H9 (cell line): ENCODE measurements around the gene DIS3L2. TPM values are rescaled to one million over a fixed set of nuclear protein-coding genes. Genes with fewer than 3 reads are reported as not detected.

Experiments used
- DNase-seq: peaks from one replicate; pipeline ENCODE4 v3.0.0-alpha.2; 2017
- H2AFZ ChIP-seq: one replicate; pipeline ENCODE4 v1.6.1; 2013; ENCODE audit warnings: mild to moderate bottlenecking, low read length, control low read depth, moderate library complexity
- H2AK5ac ChIP-seq: 2 replicates; pipeline ENCODE4 v1.6.1; 2013; ENCODE audit warnings: low read length, control low read depth, mixed read lengths; ENCODE audit not compliant: insufficient read length
- H2BK120ac ChIP-seq: one replicate; pipeline ENCODE4 v1.6.1; 2013; ENCODE audit warnings: low read depth, mild to moderate bottlenecking, low read length, control low read depth, inconsistent platforms; ENCODE audit not compliant: poor library complexity, severe bottlenecking
- H2BK12ac ChIP-seq: 2 replicates; pipeline ENCODE4 v1.6.1; 2013; ENCODE audit warnings: low read length, control low read depth, mixed read lengths, low read depth; ENCODE audit not compliant: insufficient read length
- H2BK15ac ChIP-seq: 2 replicates; pipeline ENCODE4 v1.6.1; 2013; ENCODE audit warnings: low read depth, low read length, control low read depth
- H2BK20ac ChIP-seq: one replicate; pipeline ENCODE4 v1.6.1; 2013; ENCODE audit warnings: low read depth, mild to moderate bottlenecking, low read length, control low read depth, inconsistent platforms; ENCODE audit not compliant: poor library complexity, severe bottlenecking
- H2BK5ac ChIP-seq: 2 replicates; pipeline ENCODE4 v1.6.1; 2013; ENCODE audit warnings: low read length, control low read depth, mixed read lengths; ENCODE audit not compliant: insufficient read length
- H3K14ac ChIP-seq: 2 replicates; pipeline ENCODE4 v1.6.1; 2013; ENCODE audit warnings: low read length, control low read depth; ENCODE audit not compliant: insufficient read depth
- H3K18ac ChIP-seq: 2 replicates; pipeline ENCODE4 v1.6.1; 2013; ENCODE audit warnings: low read depth, mild to moderate bottlenecking, mixed read lengths, low read length, control low read depth; ENCODE audit not compliant: insufficient read length
- H3K23ac ChIP-seq: 2 replicates; pipeline ENCODE4 v1.6.1; 2013; ENCODE audit warnings: low read length, control low read depth, mixed read lengths, low read depth; ENCODE audit not compliant: insufficient read length
- H3K23me2 ChIP-seq: 2 replicates; pipeline ENCODE4 v1.6.1; 2013; ENCODE audit warnings: low read depth, mild to moderate bottlenecking, mixed read lengths, low read length, control low read depth; ENCODE audit not compliant: insufficient read length, poor library complexity, severe bottlenecking
- H3K27ac ChIP-seq: 2 replicates; pipeline ENCODE4 v1.5.1; 2013; ENCODE audit warnings: low read length, control low read depth, mixed read lengths, low read depth; ENCODE audit not compliant: insufficient read length
- H3K27me3 ChIP-seq: 2 replicates; pipeline ENCODE4 v1.6.1; 2013; ENCODE audit warnings: low read length, control low read depth, inconsistent platforms; ENCODE audit not compliant: insufficient read depth
- H3K4ac ChIP-seq: 2 replicates; pipeline ENCODE4 v1.6.1; 2013; ENCODE audit warnings: low read depth, mild to moderate bottlenecking, control low read depth, inconsistent platforms, low read length, moderate library complexity
- H3K4me1 ChIP-seq: 2 replicates; pipeline ENCODE4 v1.6.1; 2013; ENCODE audit warnings: low read length, control low read depth, inconsistent platforms; ENCODE audit not compliant: insufficient read depth
- H3K4me2 ChIP-seq: 2 replicates; pipeline ENCODE4 v1.6.1; 2013; ENCODE audit warnings: low read length, control low read depth, mixed read lengths; ENCODE audit not compliant: insufficient read length, insufficient read depth
- H3K56ac ChIP-seq: 2 replicates; pipeline ENCODE4 v1.6.1; 2013; ENCODE audit warnings: low read depth, mild to moderate bottlenecking, mixed read lengths, low read length, control low read depth; ENCODE audit not compliant: insufficient read length
- H3K79me1 ChIP-seq: 2 replicates; pipeline ENCODE4 v1.6.1; 2013; ENCODE audit warnings: low read depth, mild to moderate bottlenecking, moderate library complexity, low read length, control low read depth, inconsistent platforms; ENCODE audit not compliant: insufficient read depth, poor library complexity, severe bottlenecking
- H3K79me2 ChIP-seq: 2 replicates; pipeline ENCODE4 v1.6.1; 2013; ENCODE audit warnings: low read length, control low read depth, inconsistent platforms; ENCODE audit not compliant: insufficient read depth
- H3K9ac ChIP-seq: 2 replicates; pipeline ENCODE4 v1.6.1; 2013; ENCODE audit warnings: low read length, control low read depth, mixed read lengths; ENCODE audit not compliant: insufficient read length; ENCODE audit errors: extremely low read depth
- H3K9me3 ChIP-seq: one replicate; pipeline ENCODE4 v1.6.1; 2013; ENCODE audit warnings: low read depth, low read length, inconsistent platforms; ENCODE audit not compliant: control insufficient read depth
- H3T11ph ChIP-seq: one replicate; pipeline ENCODE4 v1.6.1; 2013; ENCODE audit warnings: mild to moderate bottlenecking, low read length, control low read depth, inconsistent platforms
- H4K20me1 ChIP-seq: one replicate; pipeline ENCODE4 v1.6.1; 2013; ENCODE audit not compliant: control insufficient read depth, insufficient read length, insufficient read depth
- H4K5ac ChIP-seq: 2 replicates; pipeline ENCODE4 v1.6.1; 2013; ENCODE audit warnings: low read depth, mild to moderate bottlenecking, mixed read lengths, low read length, control low read depth; ENCODE audit not compliant: insufficient read length
- H4K8ac ChIP-seq: replicated peaks from 2 replicates; pipeline ENCODE4 v1.6.1; 2013; ENCODE audit warnings: low read length, control low read depth, mixed read lengths, low read depth; ENCODE audit not compliant: insufficient read length
- H4K91ac ChIP-seq: 2 replicates; pipeline ENCODE4 v1.6.1; 2013; ENCODE audit warnings: low read depth, mild to moderate bottlenecking, moderate library complexity, mixed read lengths, low read length, control low read depth; ENCODE audit not compliant: insufficient read length
- H3K27ac Mint-ChIP-seq, 3 experiments: 2 replicates in 2 of 3; 3 replicates in 1 of 3; pipeline ENCODE4 v1.8.0; 2020 to 2021; ENCODE audit warnings: mixed read lengths in 3 of 3, mild to moderate bottlenecking in 1 of 3, moderate library complexity in 1 of 3
- H3K27me3 Mint-ChIP-seq: 2 replicates; pipeline ENCODE4 v1.8.0; 2021; ENCODE audit warnings: low read depth, mild to moderate bottlenecking, moderate library complexity, mixed read lengths
- H3K36me3 Mint-ChIP-seq, 3 experiments: 2 replicates in 2 of 3; 3 replicates in 1 of 3; pipeline ENCODE4 v1.8.0; 2020 to 2021; ENCODE audit warnings: low read depth in 3 of 3, mixed read lengths in 3 of 3; ENCODE audit not compliant: insufficient read depth in 1 of 3
- H3K4me1 Mint-ChIP-seq, 2 experiments: 2 replicates each; pipeline ENCODE4 v1.8.0; 2020; ENCODE audit warnings: mixed read lengths in 2 of 2
- H3K4me3 Mint-ChIP-seq, 2 experiments: 2 replicates in 1 of 2; 3 replicates in 1 of 2; pipeline ENCODE4 v1.8.0; 2020 to 2021; ENCODE audit warnings: mild to moderate bottlenecking in 2 of 2, mixed read lengths in 2 of 2, moderate library complexity in 1 of 2
- H3K9me3 Mint-ChIP-seq, 2 experiments: 2 replicates in 1 of 2; 3 replicates in 1 of 2; pipeline ENCODE4 v1.8.0; 2020; ENCODE audit warnings: mild to moderate bottlenecking in 2 of 2, mixed read lengths in 2 of 2, moderate library complexity in 1 of 2
- CTCF ChIP-seq: fragments of 200-600 bp; sonication (generic); conservative IDR thresholded peaks from 3 replicates; pipeline ENCODE4 v1.8.0; 2021; ENCODE audit warnings: antibody characterized with exemption, mild to moderate bottlenecking
- WGBS: extraction: QIAGEN DNeasy Blood & Tissue Kit; methylation state at CpG from one replicate; pipeline ENCODE4 v1.1.7; 2013; ENCODE audit warnings: missing lambda C conversion rate, low lambda C conversion rate, mixed read lengths; ENCODE audit not compliant: insufficient read length; ENCODE audit errors: extremely low coverage; 5-methylcytosine and 5-hydroxymethylcytosine counted together
- total RNA-seq: library from RNA; stranded (reverse); gene quantifications from 2 replicates; pipeline ENCODE4 v1.2.1, GENCODE V29; 2021

Gene DIS3L2
- total RNA-seq, 1 experiment from 2014 or later = 28.1 TPM

DNA sequence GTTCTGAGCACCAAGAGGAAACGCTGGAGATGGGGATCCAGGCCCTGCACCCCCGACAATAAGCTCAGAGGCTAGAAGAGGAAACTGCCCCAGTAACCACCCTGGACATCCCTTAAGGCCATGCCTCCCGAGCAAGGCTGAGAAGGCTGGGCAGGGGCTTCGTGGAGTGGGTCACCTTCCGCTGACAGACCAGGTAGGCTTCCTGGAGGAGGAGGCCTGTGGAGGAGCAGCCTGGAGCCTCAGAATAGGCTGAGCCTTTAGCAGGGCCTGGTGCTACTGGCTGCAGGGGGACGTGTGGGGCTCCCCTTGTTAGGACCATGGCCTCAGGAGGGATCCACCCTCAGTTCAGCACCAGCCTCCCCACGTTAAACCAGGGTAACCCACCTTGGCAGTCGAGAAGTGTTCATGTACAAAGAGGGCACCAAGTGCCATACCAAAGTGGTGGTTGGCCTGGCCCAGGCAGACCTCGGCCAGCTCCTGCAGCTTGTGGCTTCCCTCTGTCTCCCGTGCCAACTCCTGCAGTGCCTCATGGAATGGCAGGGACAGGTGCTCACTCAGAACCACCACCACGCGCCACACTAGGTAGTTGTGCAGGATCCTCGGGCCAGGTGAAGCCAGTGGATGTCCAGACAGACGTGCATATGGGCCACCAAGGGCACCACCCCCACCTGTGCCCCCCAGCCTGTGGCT is 388.6 kb downstream of the DIS3L2 start:
- no peak for DNase-seq
- H3K23me2 ChIP-seq = no peaks in the 10 kb centered on the region
- no peak for TF ChIP-seq CTCF
- no peaks in the 10 kb centered on the region for H3K9me3 ChIP-seq
- no peaks in the 10 kb centered on the region for H3K4me1 Mint-ChIP-seq
- no peak overlapping the region for H2BK5ac ChIP-seq
- H3K4me3 Mint-ChIP-seq = no peak overlapping the region
- H3K23ac ChIP-seq = no peak overlapping the region
- H3K27ac ChIP-seq = no peak overlapping the region
- no peaks in the 10 kb centered on the region for H4K20me1 ChIP-seq
- no peak overlapping the region for H2BK120ac ChIP-seq
- no peak overlapping the region for H3K4me2 ChIP-seq
- no peak overlapping the region for H3K9ac ChIP-seq
- H3K27me3 ChIP-seq = peaks cover 16% of the 10 kb centered on the region; the same call in 1 of the 2 replicates
- no peak overlapping the region for H2BK15ac ChIP-seq
- no peak overlapping the region for H4K91ac ChIP-seq
- WGBS = no CpG with 5 or more reads among the region's 14 CpGs
- H3K56ac ChIP-seq = no peak overlapping the region
- H3K79me1 ChIP-seq = no peaks in the 10 kb centered on the region
- H4K8ac ChIP-seq = no peak overlapping the region
- no peak overlapping the region for H3K18ac ChIP-seq
- H3K79me2 ChIP-seq = no peaks in the 10 kb centered on the region
- H3K36me3 Mint-ChIP-seq = peaks cover 4 to 9% (median 5%) of the 10 kb centered on the region in 3 experiments; a peak in 6 of 7 replicates
- no peak overlapping the region for H3T11ph ChIP-seq
- H2BK12ac ChIP-seq = no peak overlapping the region
- H3K14ac ChIP-seq = no peak overlapping the region
- no peak overlapping the region for H3K4ac ChIP-seq
- no peak overlapping the region for H2AFZ ChIP-seq
- no peak overlapping the region for H4K5ac ChIP-seq
- no peak overlapping the region for H2AK5ac ChIP-seq
- no peaks in the 10 kb centered on the region for H3K4me1 ChIP-seq
- no peak overlapping the region for H3K27ac Mint-ChIP-seq
- H3K9me3 Mint-ChIP-seq = peaks cover 10 to 16% of the 10 kb centered on the region in 2 experiments
- no peak overlapping the region for H2BK20ac ChIP-seq
- peaks cover 8% of the 10 kb centered on the region for H3K27me3 Mint-ChIP-seq
